ENCODE data around the gene SLC35D3. TPM values are rescaled to one million over a fixed set of nuclear protein-coding genes. Genes with fewer than 3 reads are reported as not detected.
"Not testable (repeated sequence)": the region's sequence is repeated elsewhere in the genome, so short reads cannot be mapped to it uniquely, and the experiment has no call there.

SLC35D3 gene
- total RNA-seq, 1 experiment from 2014 or later: not detected

GRCh38 chr6:136923116-136923953 is 1.2 kb downstream of the SLC35D3 start:
- DNase-seq (ENCODE audit: low spot score): no peak

- no peak for DNase-seq (ENCODE audit: low spot score)
Observed at GRCh38 chr6:136923954-136924673, 2.0 kb downstream of the SLC35D3 start.

GRCh38 chr6:136926383-136926782 is 4.3 kb downstream of the SLC35D3 start:
- DNase-seq (ENCODE audit: low spot score): no peak

GRCh38 chr6:136927292-136927691 is 5.2 kb downstream of the SLC35D3 start:
- no peak for DNase-seq (ENCODE audit: low spot score)

GRCh38 chr6:136930528-136930927 is 8.4 kb downstream of the SLC35D3 start:
- no peak for DNase-seq (ENCODE audit: low spot score)

GRCh38 chr6:136932599-136932998 is 10.5 kb downstream of the SLC35D3 start:
- no peak for DNase-seq (ENCODE audit: low spot score)

GRCh38 chr6:136945072-136945471 is 23.0 kb downstream of the SLC35D3 start:
- DNase-seq (ENCODE audit: low spot score): no peak

GRCh38 chr6:136945711-136946121 is 23.6 kb downstream of the SLC35D3 start:
- DNase-seq (ENCODE audit: low spot score): no peak

GRCh38 chr6:136947037-136947436 is 24.9 kb downstream of the SLC35D3 start:
- no peak for DNase-seq (ENCODE audit: low spot score)

- not testable (repeated sequence) for DNase-seq (ENCODE audit: low spot score)
Observed at GRCh38 chr6:136949957-136950356, 27.9 kb downstream of the SLC35D3 start.

GRCh38 chr6:136950436-136951126 is 28.5 kb downstream of the SLC35D3 start:
- DNase-seq (ENCODE audit: low spot score): no peak

GRCh38 chr6:136952714-136953260 is 30.7 kb downstream of the SLC35D3 start:
- no peak for DNase-seq (ENCODE audit: low spot score)

- DNase-seq (ENCODE audit: low spot score): no peak
Observed at GRCh38 chr6:136955123-136955522, 33.0 kb downstream of the SLC35D3 start.

GRCh38 chr6:136956590-136957544 is 34.8 kb downstream of the SLC35D3 start:
- no peak for DNase-seq (ENCODE audit: low spot score)

- no peak for DNase-seq (ENCODE audit: low spot score)
Observed at GRCh38 chr6:136958168-136958567, 36.1 kb downstream of the SLC35D3 start.

- no peak for DNase-seq (ENCODE audit: low spot score)
Observed at GRCh38 chr6:136959471-136959891, 37.4 kb downstream of the SLC35D3 start.

- not testable (repeated sequence) for DNase-seq (ENCODE audit: low spot score)
Observed at GRCh38 chr6:136959935-136960334, 37.8 kb downstream of the SLC35D3 start.

GRCh38 chr6:136960781-136961180 is 38.7 kb downstream of the SLC35D3 start:
- no peak for DNase-seq (ENCODE audit: low spot score)

- DNase-seq (ENCODE audit: low spot score): no peak
Observed at GRCh38 chr6:136961848-136962247, 39.7 kb downstream of the SLC35D3 start.

- no peak for DNase-seq (ENCODE audit: low spot score)
Observed at GRCh38 chr6:136962661-136963060, 40.6 kb downstream of the SLC35D3 start.

GRCh38 chr6:136963259-136963658 is 41.2 kb downstream of the SLC35D3 start:
- DNase-seq (ENCODE audit: low spot score): no peak
